HepG2 (cell line): ENCODE measurements around the gene ZNF530. TPM values are rescaled to one million over a fixed set of nuclear protein-coding genes. Genes with fewer than 3 reads are reported as not detected.

Source experiments
- AKNA ChIP-seq: sonication (generic); formaldehyde crosslinking; IDR thresholded peaks from 2 replicates; pipeline ENCODE4 v1.4.0; 2020; ENCODE audit warnings: missing genetic modification reagents, borderline replicate concordance
- GTF3A ChIP-seq: sonication (generic); formaldehyde crosslinking; conservative IDR thresholded peaks from 2 replicates; pipeline ENCODE4 v1.4.0; 2020; ENCODE audit warnings: mild to moderate bottlenecking, missing genetic modification reagents
- HCFC1 ChIP-seq: fragments of 150-350 bp; IDR thresholded peaks from 2 replicates; pipeline ENCODE4 v1.6.1; 2014; ENCODE audit warnings: low read depth, low read length
- KMT2A ChIP-seq: sonication (generic); formaldehyde crosslinking; IDR thresholded peaks from 2 replicates; pipeline ENCODE4 v1.4.0; 2020; ENCODE audit warnings: missing genetic modification reagents
- NCOA1 ChIP-seq: sonication (generic); formaldehyde crosslinking; IDR thresholded peaks from 2 replicates; pipeline ENCODE4 v1.9.0; 2021; ENCODE audit warnings: missing genetic modification reagents
- POGK ChIP-seq: sonication (generic); formaldehyde crosslinking; conservative IDR thresholded peaks from 2 replicates; pipeline ENCODE4 v1.8.0; 2022; ENCODE audit warnings: mild to moderate bottlenecking, moderate library complexity, missing genetic modification reagents
- POLR2A ChIP-seq, 2 experiments: IDR thresholded peaks; 2 replicates each; pipeline ENCODE4 v1.6.1; 2011; ENCODE audit warnings: low read depth in 2 of 2, low read length in 2 of 2, mild to moderate bottlenecking in 1 of 2, moderate library complexity in 1 of 2; ENCODE audit not compliant: insufficient read depth in 1 of 2
- TFE3 ChIP-seq: IDR thresholded peaks from 2 replicates; pipeline ENCODE4 v1.6.1; 2016
- ZNF230 ChIP-seq: sonication (generic); formaldehyde crosslinking; IDR thresholded peaks from 2 replicates; pipeline ENCODE4 v1.4.0; 2020; ENCODE audit warnings: mild to moderate bottlenecking, missing genetic modification reagents
- ZNF430 ChIP-seq: sonication (generic); formaldehyde crosslinking; IDR thresholded peaks from 2 replicates; pipeline ENCODE4 v1.9.0; 2021; ENCODE audit warnings: mild to moderate bottlenecking, missing genetic modification reagents
- ZNF431 ChIP-seq: sonication (generic); formaldehyde crosslinking; IDR thresholded peaks from 2 replicates; pipeline ENCODE4 v1.9.0; 2022; ENCODE audit warnings: missing genetic modification reagents, low read depth, mild to moderate bottlenecking, borderline replicate concordance
- ZNF574 ChIP-seq: sonication (generic); formaldehyde crosslinking; IDR thresholded peaks from 2 replicates; pipeline ENCODE4 v1.4.0; 2020; ENCODE audit warnings: missing genetic modification reagents
- ZNF670 ChIP-seq: sonication (generic); formaldehyde crosslinking; IDR thresholded peaks from 2 replicates; pipeline ENCODE4 v1.8.0; 2022; ENCODE audit warnings: mild to moderate bottlenecking, missing genetic modification reagents, borderline replicate concordance
- ZNF703 ChIP-seq: sonication (generic); formaldehyde crosslinking; IDR thresholded peaks from 2 replicates; pipeline ENCODE4 v1.5.1; 2020; ENCODE audit warnings: missing genetic modification reagents, mild to moderate bottlenecking, moderate library complexity, borderline replicate concordance
- ZNF761 ChIP-seq: sonication (generic); formaldehyde crosslinking; conservative IDR thresholded peaks from 2 replicates; pipeline ENCODE4 v1.4.0; 2020; ENCODE audit warnings: mild to moderate bottlenecking, missing genetic modification reagents
- polyA plus RNA-seq, 8 experiments: library from polyadenylated mRNA; depleted of rRNA in 3 of 8; stranded (reverse) in 7 of 8; unstranded in 1 of 8; fragments of >200 nt; fragmentation: Illumina TruSeq in 4 of 8; extraction: Trizol in 4 of 8; gene quantifications; 2 replicates each; pipeline versions ENCODE4 v1.2.1 to v1.2.3, GENCODE V29; 2011 to 2016; ENCODE audit warnings: low read depth in 4 of 8, missing spikeins in 1 of 8, mixed read lengths in 1 of 8; ENCODE audit not compliant: insufficient read depth in 1 of 8
- total RNA-seq, 5 experiments: library from RNA; depleted of rRNA; stranded (reverse); fragments of >200 nt; fragmentation: Illumina TruSeq; extraction: Trizol; gene quantifications; 2 replicates each; pipeline ENCODE4 v1.2.3, GENCODE V29; 2016; ENCODE audit warnings: low read depth in 1 of 5

Gene ZNF530
- total and polyA plus RNA-seq, 2 of the 13 experiments (the other 11 are each of a cell fraction or from before 2014, with no cell fraction given), result 1.1 to 7.8 TPM

- TF ChIP-seq POGK (CRISPR knock-in tag), result peak; percentile 67; the same call in 1 of the 2 replicates
- TF ChIP-seq ZNF574, result peak; percentile 89
- 0 out of 2 replicates have a peak, but pooled peaks have one; percentile 54 for TF ChIP-seq NCOA1
- TF ChIP-seq HCFC1, result peak; percentile 91
- no peak; the same call in 1 of the 2 replicates for TF ChIP-seq ZNF670
- TF ChIP-seq AKNA (CRISPR knock-in tag), result no peak
- peak; percentile 69 to 73 for TF ChIP-seq POLR2A (IDR thresholded peaks at IDR 0.05; ENCODE audit: insufficient read depth in 1 of 2, low read depth in 2 of 2, low read length in 2 of 2)
- 0 out of 2 replicates have a peak, but pooled peaks have one; percentile 81 for TF ChIP-seq ZNF230 (CRISPR knock-in tag)
- no peak for TF ChIP-seq ZNF431 (CRISPR knock-in tag)
- peak; percentile 86 for TF ChIP-seq ZNF761 (CRISPR knock-in tag)
- TF ChIP-seq KMT2A (CRISPR knock-in tag), result peak; percentile 78; the same call in 1 of the 2 replicates
- TF ChIP-seq GTF3A (CRISPR knock-in tag), result 0 out of 2 replicates have a peak, but pooled peaks have one; percentile 45
- TF ChIP-seq ZNF430, result peak; percentile 42; the same call in 1 of the 2 replicates
- TF ChIP-seq ZNF703 (CRISPR knock-in tag), result 0 out of 2 replicates have a peak, but pooled peaks have one; percentile 28
- 0 out of 2 replicates have a peak, but pooled peaks have one; percentile 21 for TF ChIP-seq TFE3 (CRISPR knock-in tag)
These were observed 14.5 kb downstream of the ZNF530 start, which contains the start of gene ZNF134 (continued) for GRCh38 chr19:57613941-57614743.
